Caco-2 (cell line): ENCODE results near the gene GRIK4. TPM values are rescaled to one million over a fixed set of nuclear protein-coding genes. Genes with fewer than 3 reads are reported as not detected.

Experiments used
- BruUV-seq: library from RNA; stranded (reverse); fragments of 400-500 nt; replicated peaks from 2 replicates; lab custom pipeline; 2021; lab: Mats Ljungman, UMichigan
- CTCF ChIA-PET: fragments of 300-600 bp; sonication (Branson Sonifier 250); formaldehyde crosslinking; loops from one replicate; lab custom pipeline; 2022; ENCODE audit warnings: antibody characterized with exemption; lab: Charles Lee
- POLR2A ChIA-PET: fragments of 300-600 bp; sonication (Branson Sonifier 250); formaldehyde crosslinking; loops from one replicate; lab custom pipeline; 2022; ENCODE audit warnings: antibody characterized with exemption; lab: Charles Lee
- DNase-seq, 2 experiments: peaks; one replicate each; pipeline versions ENCODE4 v3.0.0 to v3.0.0-alpha.2; 2020 to 2022
- H3K27me3 ChIP-seq: replicated peaks from 2 replicates; pipeline ENCODE4 v1.6.0; 2011; ENCODE audit warnings: low read length; ENCODE audit not compliant: control insufficient read depth, insufficient read depth
- H3K36me3 ChIP-seq: 2 replicates; pipeline ENCODE4 v1.5.1; 2011; ENCODE audit warnings: low read length; ENCODE audit not compliant: control insufficient read depth, insufficient read depth
- H3K4me1 ChIP-seq: fragments of 250-450 bp; sonication (Bioruptor Pico); 2 replicates; pipeline ENCODE4 v1.5.1; 2020; ENCODE audit warnings: mild to moderate bottlenecking
- H3K4me3 ChIP-seq: 2 replicates; pipeline ENCODE4 v1.5.1; 2011; ENCODE audit warnings: low read depth, mild to moderate bottlenecking, control low read depth, low read length
- H3K9me3 ChIP-seq: fragments of 250-450 bp; sonication (Bioruptor Pico); 2 replicates; pipeline ENCODE4 v1.5.1; 2020; ENCODE audit warnings: mild to moderate bottlenecking, moderate library complexity
- H3K27ac Mint-ChIP-seq: one replicate; pipeline ENCODE4 v1.8.0; 2022; ENCODE audit warnings: mixed read lengths; ENCODE audit not compliant: unreplicated experiment
- H3K27me3 Mint-ChIP-seq: one replicate; pipeline ENCODE4 v1.8.0; 2022; ENCODE audit warnings: mixed read lengths; ENCODE audit not compliant: insufficient read depth, unreplicated experiment
- H3K36me3 Mint-ChIP-seq: one replicate; pipeline ENCODE4 v1.8.0; 2022; ENCODE audit warnings: mild to moderate bottlenecking, mixed read lengths; ENCODE audit not compliant: insufficient read depth, unreplicated experiment
- H3K4me1 Mint-ChIP-seq: one replicate; pipeline ENCODE4 v1.8.0; 2022; ENCODE audit warnings: low read depth, mixed read lengths; ENCODE audit not compliant: unreplicated experiment
- H3K4me3 Mint-ChIP-seq: one replicate; pipeline ENCODE4 v1.8.0; 2022; ENCODE audit warnings: mild to moderate bottlenecking, moderate library complexity, mixed read lengths; ENCODE audit not compliant: unreplicated experiment
- H3K9me3 Mint-ChIP-seq: one replicate; pipeline ENCODE4 v1.8.0; 2022; ENCODE audit warnings: mixed read lengths; ENCODE audit not compliant: unreplicated experiment
- intact Hi-C: fragments of 100-400 bp; cut with micrococcal nuclease; formaldehyde crosslinking; loops from one replicate; pipeline ENCODE4 v1.10.0; 2022; ENCODE audit not compliant: unreplicated experiment
- total RNA-seq: library from RNA; stranded (reverse); gene quantifications from 2 replicates; pipeline ENCODE4 v1.2.3, GENCODE V29; 2022
- TF ChIP-seq, protein P1 (sequence below), 2 experiments: fragments of 200-600 bp in 1 of 2; IDR thresholded peaks; 1 replicate in 1 of 2; 2 replicates in 1 of 2; pipeline versions ENCODE4 v1.5.1 to v1.8.0; 2011 to 2022; ENCODE audit warnings: antibody characterized with exemption in 1 of 2, control low read depth in 1 of 2, inconsistent platforms in 1 of 2, low read depth in 1 of 2, low read length in 1 of 2, mild to moderate bottlenecking in 1 of 2, moderate library complexity in 1 of 2; ENCODE audit not compliant: insufficient read depth in 1 of 2, severe bottlenecking in 1 of 2, unreplicated experiment in 1 of 2

Gene GRIK4
- total RNA-seq, 1 experiment from 2014 or later, result 2.0 TPM

DNA sequence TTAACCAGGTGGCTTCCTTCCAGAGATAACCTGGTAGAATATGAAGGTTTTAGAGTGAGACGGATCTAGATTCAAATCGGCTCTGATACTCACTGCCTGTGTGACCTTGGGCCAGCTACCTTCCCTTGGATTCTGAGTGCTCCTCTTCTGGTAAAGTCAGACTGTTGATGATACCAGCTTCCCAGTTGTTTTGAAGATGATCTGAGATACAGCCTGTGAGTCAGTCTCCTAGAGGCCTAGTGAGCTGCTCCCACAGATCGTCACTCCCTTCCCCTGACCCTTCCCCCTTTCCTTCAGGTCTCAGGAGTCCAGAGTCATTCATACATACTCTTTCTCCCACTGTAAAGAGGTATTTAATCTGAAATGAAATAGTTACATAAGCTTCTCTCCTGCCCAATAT lies 207.8 kb downstream of the GRIK4 start:
- H3K36me3 Mint-ChIP-seq, result no peaks in the 10 kb centered on the region
- peak in 1 of 2 experiments; percentile 23 for DNase-seq
- peaks cover 14% of the 10 kb centered on the region for H3K4me1 Mint-ChIP-seq
- H3K27me3 Mint-ChIP-seq, result no peaks in the 10 kb centered on the region
- Histone ChIP-seq H3K36me3 (no peaks in the 10 kb centered on the region), H3K9me3 (no peaks in the 10 kb centered on the region), H3K4me3 (no peak overlapping the region), H3K4me1 (no peaks in the 10 kb centered on the region), H3K27me3 (no peaks in the 10 kb centered on the region)
- TF ChIP-seq, protein P1, sequence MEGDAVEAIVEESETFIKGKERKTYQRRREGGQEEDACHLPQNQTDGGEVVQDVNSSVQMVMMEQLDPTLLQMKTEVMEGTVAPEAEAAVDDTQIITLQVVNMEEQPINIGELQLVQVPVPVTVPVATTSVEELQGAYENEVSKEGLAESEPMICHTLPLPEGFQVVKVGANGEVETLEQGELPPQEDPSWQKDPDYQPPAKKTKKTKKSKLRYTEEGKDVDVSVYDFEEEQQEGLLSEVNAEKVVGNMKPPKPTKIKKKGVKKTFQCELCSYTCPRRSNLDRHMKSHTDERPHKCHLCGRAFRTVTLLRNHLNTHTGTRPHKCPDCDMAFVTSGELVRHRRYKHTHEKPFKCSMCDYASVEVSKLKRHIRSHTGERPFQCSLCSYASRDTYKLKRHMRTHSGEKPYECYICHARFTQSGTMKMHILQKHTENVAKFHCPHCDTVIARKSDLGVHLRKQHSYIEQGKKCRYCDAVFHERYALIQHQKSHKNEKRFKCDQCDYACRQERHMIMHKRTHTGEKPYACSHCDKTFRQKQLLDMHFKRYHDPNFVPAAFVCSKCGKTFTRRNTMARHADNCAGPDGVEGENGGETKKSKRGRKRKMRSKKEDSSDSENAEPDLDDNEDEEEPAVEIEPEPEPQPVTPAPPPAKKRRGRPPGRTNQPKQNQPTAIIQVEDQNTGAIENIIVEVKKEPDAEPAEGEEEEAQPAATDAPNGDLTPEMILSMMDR (IDR thresholded peaks at IDR 0.05; ENCODE audit: insufficient read depth in 1 of 2, low read depth in 1 of 2, low read length in 1 of 2, severe bottlenecking in 1 of 2, unreplicated experiment in 1 of 2), result no peak
- ChIA-PET POLR2A (no interaction called here), CTCF (interaction anchor here (1.1 to 1.9 kb wide), 2 partner anchors 9 to 34 kb away, joined by 3 to 7 read pairs; no protein-coding TSS in a partner anchor)
- BruUV-seq, result no TSS peak
- H3K27ac Mint-ChIP-seq, result no peak overlapping the region
- H3K4me3 Mint-ChIP-seq, result no peak overlapping the region
- intact Hi-C loops, result no loop called here
- no peaks in the 10 kb centered on the region for H3K9me3 Mint-ChIP-seq

DNA sequence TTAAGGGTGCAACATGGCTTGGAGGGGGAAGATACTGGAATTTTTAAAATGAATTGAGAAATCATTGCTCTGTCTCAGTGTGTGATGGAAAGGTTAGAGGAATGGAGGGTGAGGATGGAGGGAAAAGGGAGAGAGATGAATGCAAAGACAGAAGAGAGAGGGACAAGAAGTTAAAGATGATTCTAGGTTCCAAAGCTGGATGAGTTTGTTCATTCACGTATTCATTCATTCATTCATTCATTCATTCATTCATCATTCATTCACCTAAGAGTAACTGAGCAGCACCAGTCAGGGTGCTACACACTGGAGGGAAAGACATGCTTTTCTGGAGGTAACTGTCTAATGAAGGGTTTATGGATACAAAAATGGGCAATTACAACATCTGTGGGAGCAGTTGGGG lies 209.2 kb downstream of the GRIK4 start:
- peaks cover under 1% of the 10 kb centered on the region; the same call in 1 of the 2 replicates for H3K9me3 ChIP-seq
- H3K4me3 ChIP-seq, result no peak overlapping the region
- ChIA-PET POLR2A (interaction anchor here (1.1 kb wide), 1 partner anchor 10 kb away, joined by 3 read pairs; no protein-coding TSS in a partner anchor), CTCF (interaction anchor here (1.9 kb wide), 1 partner anchor 36 kb away, joined by 7 read pairs; no protein-coding TSS in a partner anchor)
- Mint-ChIP-seq H3K36me3 (no peaks in the 10 kb centered on the region), H3K27me3 (no peaks in the 10 kb centered on the region), H3K4me1 (peaks cover 8% of the 10 kb centered on the region), H3K4me3 (no peak overlapping the region), H3K27ac (no peak overlapping the region), H3K9me3 (no peaks in the 10 kb centered on the region)
- intact Hi-C loops, result no loop called here
- no TSS peak for BruUV-seq
- no peaks in the 10 kb centered on the region for H3K27me3 ChIP-seq
- no peaks in the 10 kb centered on the region for H3K36me3 ChIP-seq
- DNase-seq, result no peak
- no peaks in the 10 kb centered on the region for H3K4me1 ChIP-seq
- TF ChIP-seq, protein P1 (IDR thresholded peaks at IDR 0.05; ENCODE audit: insufficient read depth in 1 of 2, low read depth in 1 of 2, low read length in 1 of 2, severe bottlenecking in 1 of 2, unreplicated experiment in 1 of 2), result no peak

- peaks cover 15% of the 10 kb centered on the region for H3K9me3 ChIP-seq
- H3K4me1 ChIP-seq, result no peaks in the 10 kb centered on the region
- BruUV-seq, result no TSS peak
- CTCF ChIA-PET, result no interaction called here
- no peaks in the 10 kb centered on the region for H3K27me3 Mint-ChIP-seq
- TF ChIP-seq, protein P1 (IDR thresholded peaks at IDR 0.05; ENCODE audit: insufficient read depth in 1 of 2, low read depth in 1 of 2, low read length in 1 of 2, severe bottlenecking in 1 of 2, unreplicated experiment in 1 of 2), result no peak
- H3K4me1 Mint-ChIP-seq, result peaks cover 8% of the 10 kb centered on the region
- H3K4me3 Mint-ChIP-seq, result no peak overlapping the region
- H3K9me3 Mint-ChIP-seq, result no peaks in the 10 kb centered on the region
- no peak for DNase-seq
- POLR2A ChIA-PET, result no interaction called here
- no peaks in the 10 kb centered on the region for H3K36me3 ChIP-seq
- H3K36me3 Mint-ChIP-seq, result no peaks in the 10 kb centered on the region
- intact Hi-C loops, result no loop called here
- no peak overlapping the region for H3K27ac Mint-ChIP-seq
- no peaks in the 10 kb centered on the region for H3K27me3 ChIP-seq
- H3K4me3 ChIP-seq, result no peak overlapping the region
Observed at GRCh38 chr11:120722524-120722923, 211.0 kb downstream of the GRIK4 start.
